ENCODE results near the gene EIF2A.
"Not testable (repeated sequence)": the region's sequence is repeated elsewhere in the genome, so short reads cannot be mapped to it uniquely, and the experiment has no call there.

The EIF2A gene

GRCh38 chr3:150613709-150614480, 67.3 kb downstream of the EIF2A start:
- DNase-seq (no peak), ATAC-seq (replicated peaks) (no peak)
- peak overlapping the region in 1 of 2 donors; percentile 57 for H3K27ac Mint-ChIP-seq
- H3K9me3 Mint-ChIP-seq: no peaks in the 10 kb centered on the region
- peaks cover 35 to 70% of the 10 kb centered on the region in 2 donors for H3K4me1 Mint-ChIP-seq (ENCODE audit: low read depth in 2 of 2)
- no peaks in the 10 kb centered on the region for H3K27me3 Mint-ChIP-seq
- H3K4me3 Mint-ChIP-seq: peak overlapping the region in 1 of 2 donors; percentile 19
- peaks cover 45% of the 10 kb centered on the region for H3K36me3 Mint-ChIP-seq (ENCODE audit: insufficient read depth)

- Mint-ChIP-seq H3K27ac (peak overlapping the region in 1 of 2 donors; percentile 83), H3K27me3 (no peaks in the 10 kb centered on the region), H3K4me1 (ENCODE audit: low read depth in 2 of 2) (peaks cover 22 to 56% of the 10 kb centered on the region in 2 donors), H3K4me3 (no peak overlapping the region), H3K9me3 (no peaks in the 10 kb centered on the region), H3K36me3 (ENCODE audit: insufficient read depth) (peaks cover 46% of the 10 kb centered on the region)
- ATAC-seq (replicated peaks) (peak; percentile 22), DNase-seq (no peak)
Observed at GRCh38 chr3:150620002-150620689, 73.6 kb downstream of the EIF2A start.

GRCh38 chr3:150622955-150623354, 76.4 kb downstream of the EIF2A start:
- H3K27ac Mint-ChIP-seq: peak overlapping the region in 1 of 2 donors; percentile 29
- H3K4me3 Mint-ChIP-seq; DNase-seq; ATAC-seq (replicated peaks); H3K27me3 Mint-ChIP-seq; H3K9me3 Mint-ChIP-seq: not testable (repeated sequence)
- H3K4me1 Mint-ChIP-seq (ENCODE audit: low read depth in 2 of 2): peaks cover 20 to 48% of the 10 kb centered on the region in 2 donors
- H3K36me3 Mint-ChIP-seq (ENCODE audit: insufficient read depth): peaks cover 59% of the 10 kb centered on the region

- H3K36me3 Mint-ChIP-seq (ENCODE audit: insufficient read depth): peaks cover 62% of the 10 kb centered on the region
Observed at GRCh38 chr3:150623945-150624344, 77.4 kb downstream of the EIF2A start.

GRCh38 chr3:150626148-150626930, 79.8 kb downstream of the EIF2A start:
- no peak for ATAC-seq (replicated peaks)
- Mint-ChIP-seq H3K4me1 (ENCODE audit: low read depth in 2 of 2) (peaks cover 10 to 20% of the 10 kb centered on the region in 2 donors), H3K36me3 (ENCODE audit: insufficient read depth) (peaks cover 73% of the 10 kb centered on the region), H3K27ac (peak overlapping the region in 1 of 2 donors; percentile 17), H3K4me3 (no peak overlapping the region), H3K27me3 (no peaks in the 10 kb centered on the region), H3K9me3 (no peaks in the 10 kb centered on the region)
- no peak for DNase-seq

More at GRCh38 chr3:150623945-150624344, 77.4 kb downstream of the EIF2A start:
- no peak for ATAC-seq (replicated peaks)
- no peak for DNase-seq
- peak overlapping the region; percentile 20 to 35 for H3K27ac Mint-ChIP-seq
- H3K4me3 Mint-ChIP-seq: no peak overlapping the region
- H3K4me1 Mint-ChIP-seq (ENCODE audit: low read depth in 2 of 2): peaks cover 17 to 38% of the 10 kb centered on the region in 2 donors
- H3K9me3 Mint-ChIP-seq: no peaks in the 10 kb centered on the region
- no peaks in the 10 kb centered on the region for H3K27me3 Mint-ChIP-seq

- Mint-ChIP-seq H3K27ac (no peak overlapping the region), H3K27me3 (no peaks in the 10 kb centered on the region), H3K36me3 (ENCODE audit: insufficient read depth) (peaks cover 65% of the 10 kb centered on the region), H3K9me3 (no peaks in the 10 kb centered on the region), H3K4me3 (no peak overlapping the region), H3K4me1 (ENCODE audit: low read depth in 2 of 2) (peaks cover 0 to 11% of the 10 kb centered on the region in 2 donors)
- DNase-seq (no peak), ATAC-seq (replicated peaks) (no peak)
Observed at GRCh38 chr3:150627557-150627956, 81.0 kb downstream of the EIF2A start.

GRCh38 chr3:150631515-150632221, 85.1 kb downstream of the EIF2A start:
- H3K36me3 Mint-ChIP-seq (ENCODE audit: insufficient read depth): peaks cover 48% of the 10 kb centered on the region
- no peak for ATAC-seq (replicated peaks)
- peaks cover 21 to 22% of the 10 kb centered on the region in 2 donors for H3K4me1 Mint-ChIP-seq (ENCODE audit: low read depth in 2 of 2)
- H3K27me3 Mint-ChIP-seq: no peaks in the 10 kb centered on the region
- no peak overlapping the region for H3K4me3 Mint-ChIP-seq
- H3K27ac Mint-ChIP-seq: peak overlapping the region; percentile 31 to 38
- no peak for DNase-seq
- no peaks in the 10 kb centered on the region for H3K9me3 Mint-ChIP-seq

- Mint-ChIP-seq H3K4me1 (ENCODE audit: low read depth in 2 of 2) (peaks cover 24 to 27% of the 10 kb centered on the region in 2 donors), H3K27me3 (no peaks in the 10 kb centered on the region), H3K36me3 (ENCODE audit: insufficient read depth) (peaks cover 16% of the 10 kb centered on the region), H3K4me3 (peak overlapping the region; percentile 63 to 74), H3K9me3 (no peaks in the 10 kb centered on the region), H3K27ac (peak overlapping the region; percentile 82 to 87)
- no peak for DNase-seq
- peak; percentile 28 for ATAC-seq (replicated peaks)
Observed at GRCh38 chr3:150635076-150635475, 88.5 kb downstream of the EIF2A start.

GRCh38 chr3:150635526-150635925, 88.9 kb downstream of the EIF2A start:
- Mint-ChIP-seq H3K9me3 (no peaks in the 10 kb centered on the region), H3K27me3 (no peaks in the 10 kb centered on the region), H3K4me1 (ENCODE audit: low read depth in 2 of 2) (peaks cover 24 to 27% of the 10 kb centered on the region in 2 donors), H3K36me3 (ENCODE audit: insufficient read depth) (peaks cover 12% of the 10 kb centered on the region), H3K27ac (peak overlapping the region; percentile 82 to 87), H3K4me3 (peak overlapping the region; percentile 63 to 74)
- peak; percentile 99 for ATAC-seq (replicated peaks)
- peak in 2 of 3 experiments; percentile 13 to 14 for DNase-seq
